GM12873 (cell line): ENCODE measurements around the gene SERINC5.

Source experiments
- CTCF ChIP-seq: IDR thresholded peaks from 2 replicates; pipeline ENCODE4 v1.5.1; 2012; ENCODE audit warnings: low read depth, mild to moderate bottlenecking, moderate library complexity, low read length, control low read depth; ENCODE audit not compliant: insufficient read depth; ENCODE audit errors: missing control alignments

Gene SERINC5

GRCh38 chr5:80071510-80072021, 184.3 kb downstream of the SERINC5 start:
- no peak for TF ChIP-seq CTCF

GRCh38 chr5:80070338-80071056, 185.4 kb downstream of the SERINC5 start:
- no peak for TF ChIP-seq CTCF

- TF ChIP-seq CTCF = no peak
Measured at GRCh38 chr5:80069918-80070318, 185.9 kb downstream of the SERINC5 start.

GRCh38 chr5:80069251-80069800, 186.5 kb downstream of the SERINC5 start:
- TF ChIP-seq CTCF = no peak

- TF ChIP-seq CTCF = no peak
Measured at GRCh38 chr5:80068775-80069174, 187.1 kb downstream of the SERINC5 start.

GRCh38 chr5:80068246-80068636, 187.6 kb downstream of the SERINC5 start:
- no peak for TF ChIP-seq CTCF

- TF ChIP-seq CTCF = no peak
Measured at GRCh38 chr5:80067531-80068245, 188.2 kb downstream of the SERINC5 start.
